Measurements from ENCODE around the gene TBL1X. TPM values are rescaled to one million over a fixed set of nuclear protein-coding genes. Genes with fewer than 3 reads are reported as not detected.
"Not testable (repeated sequence)": the region's sequence is repeated elsewhere in the genome, so short reads cannot be mapped to it uniquely, and the experiment has no call there.

Gene TBL1X
- 30.0 and 32.3 TPM in 2 replicates for total RNA-seq

DNA sequence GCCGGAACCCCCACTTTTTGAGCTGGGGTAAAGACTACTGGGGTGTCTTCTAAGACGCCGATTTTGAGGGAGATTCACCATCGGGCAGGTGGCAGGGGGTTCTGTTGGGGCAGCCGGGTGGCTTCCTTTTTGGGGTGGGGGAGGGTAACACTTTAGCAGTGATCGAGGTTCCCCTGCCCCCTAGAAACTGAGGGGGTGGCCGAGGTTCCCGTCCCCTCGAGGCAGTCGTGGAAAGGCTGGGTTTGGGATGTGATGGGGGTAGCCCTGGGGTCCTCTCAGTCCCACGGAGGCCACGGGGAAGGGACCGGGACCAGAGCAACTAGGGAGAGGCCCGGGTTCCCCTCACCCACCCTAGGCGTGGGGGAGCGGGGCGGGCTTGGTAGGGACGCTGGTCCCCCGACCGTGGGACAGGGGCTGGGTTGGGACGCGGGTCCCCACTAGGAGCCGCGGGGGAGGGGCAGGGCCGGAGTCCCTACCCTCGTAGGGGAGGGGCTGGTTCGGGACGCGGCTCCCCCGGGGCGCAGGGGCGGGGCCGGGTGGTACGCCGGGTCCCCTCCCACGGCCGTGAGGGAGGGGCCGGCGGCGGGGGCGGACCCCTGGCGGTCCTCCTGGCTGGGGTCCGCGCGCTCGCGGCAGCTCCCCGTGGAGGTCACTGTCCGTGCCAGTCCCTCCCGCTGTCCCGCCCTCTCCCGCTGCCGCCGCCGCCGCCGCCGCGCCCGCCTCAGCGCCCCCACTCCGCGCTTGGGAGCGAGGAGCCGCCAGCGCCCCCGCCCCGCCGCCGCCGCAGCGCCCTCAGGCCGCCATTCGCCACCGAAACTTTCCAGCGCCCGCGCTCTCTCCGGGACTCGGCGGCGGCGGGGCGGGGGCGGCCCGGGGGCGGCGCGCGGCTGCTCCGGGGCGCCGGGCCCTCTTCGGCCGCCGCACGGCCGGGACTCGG is at the start of gene TBL1X:
TSS of gene TBL1X (plus strand) at position 624 of the 937 bp plus-strand sequence. CDS start 188,529 bp downstream, outside the sequence.
- intact Hi-C loops (cut with micrococcal nuclease), result loop anchor here (1.0 to 5.0 kb wide), 5 partner anchors 8 to 647 kb away; no protein-coding TSS in a partner anchor

DNA sequence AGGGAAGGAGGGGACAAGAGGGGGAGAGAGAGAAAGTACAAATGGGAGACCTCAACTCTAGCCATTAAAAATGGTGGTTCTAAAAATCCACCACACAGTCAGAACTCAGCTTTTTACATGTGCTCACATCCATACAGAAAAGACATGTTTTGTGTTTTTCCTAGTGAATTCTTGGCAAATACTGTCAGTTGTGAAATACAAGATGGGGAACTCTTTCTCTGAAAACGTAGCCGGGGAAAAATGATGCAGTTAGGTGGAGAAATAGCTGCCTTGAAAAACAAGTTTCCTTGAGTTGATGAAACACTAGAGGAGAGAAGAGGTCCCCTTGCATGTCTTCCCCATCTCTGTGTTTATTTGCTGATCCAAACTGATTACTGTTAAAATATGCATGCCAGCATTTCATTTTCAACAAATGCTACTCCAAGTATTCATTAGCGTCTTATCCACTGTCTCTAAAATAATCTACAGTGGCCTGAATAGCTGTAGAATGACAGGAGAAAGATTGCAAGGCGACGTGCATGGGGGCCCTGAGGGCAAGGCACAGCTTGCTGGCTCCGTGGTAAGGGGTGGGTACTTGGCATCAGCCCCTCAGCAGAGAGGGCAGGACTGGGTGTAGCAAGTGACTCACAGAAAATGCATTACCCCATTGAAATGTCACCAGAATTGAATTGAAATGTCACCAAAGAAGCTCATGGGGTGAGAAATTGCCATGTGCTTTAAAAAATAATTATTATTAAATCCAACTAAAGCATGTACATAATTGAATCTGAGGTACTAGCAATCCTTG is 48.1 kb upstream of the TBL1X start:
- intact Hi-C loops (cut with micrococcal nuclease), result no loop called here

DNA sequence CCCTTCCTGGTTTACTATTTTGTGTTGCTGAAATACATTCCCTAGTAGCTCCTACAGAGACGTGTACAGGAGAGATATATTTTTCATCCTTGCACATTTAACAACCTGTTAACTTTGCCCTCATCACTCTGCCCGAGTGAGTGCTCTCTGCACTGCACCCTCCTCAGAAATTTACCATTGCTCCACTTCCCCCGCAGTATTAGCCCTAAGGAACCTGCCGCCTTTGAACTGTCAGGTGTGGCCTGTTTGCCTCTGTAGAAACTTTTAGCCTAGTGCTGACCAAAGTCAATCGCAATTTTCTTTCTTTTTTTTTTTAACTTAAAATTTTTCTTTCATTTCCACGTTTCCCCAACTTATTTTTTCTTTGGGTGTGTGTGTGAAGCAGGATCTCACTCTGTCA is 46.6 kb upstream of the TBL1X start:
- intact Hi-C loops (cut with micrococcal nuclease), result no loop called here

DNA sequence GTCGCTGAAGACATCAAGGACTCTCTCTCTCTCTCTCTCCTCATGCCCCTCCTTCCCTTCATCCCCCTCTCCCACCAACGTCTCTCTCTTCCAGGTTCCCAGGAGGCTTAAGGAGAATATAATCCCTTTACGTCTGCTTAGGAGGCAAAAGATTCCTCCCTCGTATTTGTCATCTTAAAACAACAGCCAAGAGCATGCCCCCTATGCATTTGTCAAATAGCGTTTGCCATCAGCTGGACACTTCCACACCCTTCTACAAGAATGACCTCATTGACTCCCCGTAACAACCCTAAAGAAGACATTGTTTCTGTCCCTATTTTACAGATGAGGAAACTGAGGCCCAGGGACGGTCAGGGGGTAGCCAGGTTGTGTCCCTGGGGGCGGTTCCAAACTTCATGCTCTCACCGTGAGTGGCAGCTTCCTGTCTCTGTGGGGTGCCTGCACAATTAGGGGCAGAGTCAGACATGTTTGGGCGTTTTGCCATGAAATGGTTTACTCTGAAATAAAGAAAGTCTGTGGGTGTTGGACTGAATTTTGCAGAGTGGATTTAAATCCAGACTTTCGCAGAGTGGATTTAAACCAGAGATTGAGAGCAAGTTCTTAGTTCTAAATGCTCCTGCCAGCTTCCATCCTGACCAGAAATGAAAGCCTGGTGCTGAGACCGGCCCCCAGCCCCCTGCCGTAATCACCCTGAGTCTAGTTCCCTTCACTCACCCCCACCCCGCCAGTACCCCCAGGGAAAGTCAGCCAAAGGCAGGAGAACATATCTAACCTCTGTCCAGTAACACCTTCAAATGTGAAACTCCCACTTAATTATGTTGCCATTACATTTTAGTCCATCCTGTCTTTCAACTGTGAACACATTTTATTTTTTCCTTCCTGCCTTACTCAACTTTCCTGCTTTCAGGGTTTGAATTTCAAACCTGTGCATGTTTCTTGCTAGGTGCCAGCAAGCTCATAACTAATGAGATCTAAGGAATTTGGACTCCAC is 44.3 kb upstream of the TBL1X start:
- intact Hi-C loops (cut with micrococcal nuclease), result no loop called here

DNA sequence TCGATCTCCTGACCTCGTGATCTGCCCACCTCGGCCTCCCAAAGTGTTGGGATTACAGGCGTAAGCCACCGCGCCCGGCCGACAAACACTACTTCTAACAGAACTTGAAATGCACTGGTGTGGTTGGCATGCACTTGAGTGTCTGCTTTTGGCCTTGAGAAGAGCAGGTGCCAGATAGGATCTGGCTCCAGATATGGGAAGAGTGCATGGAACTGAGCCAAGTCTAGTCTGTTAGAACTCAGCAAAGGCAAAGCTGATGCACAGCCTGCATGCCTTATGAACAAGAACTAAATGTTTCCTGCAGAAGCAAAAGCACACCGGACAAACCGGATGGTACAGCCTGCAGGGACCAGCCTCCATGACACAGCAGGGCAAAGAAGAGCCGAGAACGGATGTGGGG is 35.1 kb upstream of the TBL1X start:
- intact Hi-C loops (cut with micrococcal nuclease), result no loop called here

DNA sequence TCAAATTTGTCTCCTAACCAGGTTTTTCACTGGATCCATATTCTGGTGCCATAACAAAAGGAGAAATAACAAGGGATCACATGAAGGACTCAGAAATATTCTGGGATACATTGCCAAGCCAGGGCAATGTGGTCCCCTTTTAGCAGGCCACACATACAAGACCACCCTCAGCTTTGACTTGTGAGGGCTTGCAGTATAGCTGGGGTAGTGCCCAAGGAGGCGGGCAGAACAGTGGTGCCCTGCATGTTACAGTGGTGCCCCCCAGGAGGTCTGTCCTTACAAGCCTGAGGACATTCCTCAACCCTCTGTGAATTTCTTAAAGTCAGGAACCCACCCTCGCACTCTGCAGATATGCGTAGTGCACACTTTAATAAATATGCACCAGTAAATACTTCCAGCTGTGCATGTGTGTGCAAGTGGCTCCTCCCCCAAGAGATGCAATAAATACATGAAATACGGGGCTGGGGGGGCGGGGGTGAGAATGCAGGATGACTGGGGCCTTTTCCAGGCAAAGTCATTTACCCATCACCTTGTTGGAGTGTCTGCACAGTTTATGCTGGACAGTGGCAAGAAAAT is 34.4 kb upstream of the TBL1X start:
- intact Hi-C loops (cut with micrococcal nuclease), result no loop called here

DNA sequence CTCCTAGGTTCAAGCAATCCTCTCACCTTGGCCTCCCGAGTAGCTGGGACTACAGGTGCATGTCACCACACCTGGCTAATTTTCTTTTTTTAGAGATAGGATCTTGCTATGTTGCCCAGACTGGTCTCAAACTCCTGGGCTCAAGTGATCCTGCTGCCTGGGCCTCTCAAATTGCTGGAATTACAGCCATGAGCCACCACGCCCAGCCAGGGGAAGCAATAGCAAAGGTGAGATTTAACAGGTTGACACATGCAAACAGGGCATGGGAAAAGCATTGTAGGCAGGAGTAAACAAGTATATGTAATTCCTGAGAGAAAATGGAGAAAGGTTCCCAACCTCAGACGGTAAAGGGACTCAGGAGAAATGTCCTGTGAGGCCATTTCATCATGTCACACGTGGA is 33.6 kb upstream of the TBL1X start:
- intact Hi-C loops (cut with micrococcal nuclease), result no loop called here

DNA sequence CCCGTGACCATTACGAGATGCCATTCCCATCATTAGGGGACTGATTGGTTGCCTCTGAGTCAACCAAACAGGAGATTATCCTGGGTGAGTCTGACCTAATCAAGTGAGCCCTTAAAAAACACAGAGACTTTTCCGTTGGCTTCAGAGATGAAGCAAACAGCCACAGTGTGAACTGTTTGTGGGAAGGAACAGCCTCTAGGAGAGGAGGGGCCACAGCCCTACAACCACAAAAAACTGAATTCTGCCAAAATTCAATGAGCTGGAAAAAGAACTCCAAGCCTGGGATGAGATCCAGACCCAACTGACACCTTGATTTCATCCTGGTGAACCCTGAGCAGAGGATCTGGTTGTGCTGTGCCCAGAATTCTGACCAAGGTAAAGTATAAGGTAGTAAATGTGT is 31.3 kb upstream of the TBL1X start:
- intact Hi-C loops (cut with micrococcal nuclease), result no loop called here

DNA sequence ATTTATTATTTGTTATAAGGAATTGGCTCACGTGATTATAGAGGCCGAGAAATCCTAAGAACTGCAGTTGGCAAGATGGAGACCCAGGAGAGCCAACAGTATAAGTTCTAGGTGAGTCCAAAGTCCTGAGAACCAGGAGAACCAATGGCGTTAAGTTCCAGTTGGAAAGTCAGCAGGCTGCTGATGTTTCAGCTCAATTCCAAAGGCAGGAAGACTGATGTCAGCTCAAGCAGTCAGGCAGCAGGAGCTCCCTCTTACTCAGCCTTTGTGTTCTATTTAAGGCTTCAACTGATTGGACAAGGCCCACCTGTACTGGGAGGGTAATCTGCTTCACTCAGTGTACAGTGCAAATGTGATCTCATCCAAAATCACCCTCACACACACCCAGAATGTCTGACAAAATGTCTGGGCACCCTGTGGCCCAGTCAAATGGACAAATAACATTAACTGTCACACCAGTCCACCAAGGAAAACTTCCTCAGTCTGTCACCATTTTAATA is 30.8 kb upstream of the TBL1X start:
- intact Hi-C loops (cut with micrococcal nuclease), result no loop called here

DNA sequence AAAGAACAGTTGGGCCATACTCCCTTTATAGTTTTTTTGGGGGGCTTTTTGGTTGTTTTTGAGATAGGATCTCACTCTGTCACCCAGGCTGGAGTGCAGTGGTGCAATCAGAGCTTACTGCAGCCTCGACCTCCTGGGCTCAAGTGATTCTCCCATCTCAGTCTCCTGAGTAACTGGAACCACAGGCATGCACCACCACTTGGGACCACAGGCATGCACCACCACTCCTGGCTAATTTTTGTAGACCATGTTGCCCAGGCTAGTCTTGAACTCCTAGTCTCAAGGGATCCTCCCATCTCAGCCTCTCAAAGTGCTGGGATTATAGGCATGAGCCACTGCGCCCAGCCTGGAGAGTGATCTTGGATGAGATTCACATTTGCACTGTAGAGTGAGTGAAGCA is 29.8 kb upstream of the TBL1X start:
- intact Hi-C loops (cut with micrococcal nuclease), result not testable (repeated sequence)

DNA sequence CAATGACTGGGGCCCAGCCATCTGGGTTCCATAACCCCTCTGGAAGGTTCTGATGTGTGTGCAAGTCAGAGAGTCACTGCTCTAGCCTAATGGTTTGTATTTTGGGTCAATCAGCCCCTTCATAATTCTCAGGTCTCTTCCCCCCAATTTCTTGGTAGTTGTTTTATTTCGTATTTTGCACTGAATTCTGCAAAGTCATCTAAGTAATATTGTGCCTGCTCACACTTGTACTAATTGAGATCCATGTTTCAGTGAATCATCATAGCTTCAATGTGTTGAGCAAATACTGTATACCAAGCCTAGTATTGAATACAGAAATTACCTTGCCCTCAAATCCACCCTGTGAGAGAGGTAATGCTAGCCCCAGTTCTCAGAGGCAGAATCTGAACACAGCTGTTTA is 28.0 kb upstream of the TBL1X start:
- intact Hi-C loops (cut with micrococcal nuclease), result no loop called here

DNA sequence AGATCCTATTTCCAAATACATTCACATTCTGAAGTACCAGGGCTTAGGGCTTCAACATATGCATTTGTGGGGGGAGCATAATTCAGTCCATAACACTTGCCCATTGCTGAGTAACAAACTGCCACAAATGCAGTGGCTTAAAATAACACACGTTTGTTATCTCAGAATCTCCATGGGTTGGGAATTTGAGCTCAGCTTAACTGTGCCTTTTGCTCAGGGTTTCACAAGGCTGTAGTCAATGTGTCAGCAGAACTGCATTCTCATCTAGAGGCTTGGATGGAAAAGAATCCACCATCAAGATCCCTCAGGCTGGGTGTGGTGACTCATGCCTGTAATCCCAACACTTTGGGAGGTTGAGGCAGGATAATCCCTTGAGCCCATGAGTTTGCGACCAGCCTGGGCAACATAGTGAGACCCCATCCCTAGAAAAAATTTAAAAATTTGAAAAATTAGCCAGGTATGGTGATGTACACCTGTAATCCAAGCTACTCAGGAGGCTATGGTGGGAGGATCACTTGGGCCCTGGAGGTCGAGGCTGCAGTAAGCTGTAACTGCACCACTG is 25.8 kb upstream of the TBL1X start:
- intact Hi-C loops (cut with micrococcal nuclease), result no loop called here

DNA sequence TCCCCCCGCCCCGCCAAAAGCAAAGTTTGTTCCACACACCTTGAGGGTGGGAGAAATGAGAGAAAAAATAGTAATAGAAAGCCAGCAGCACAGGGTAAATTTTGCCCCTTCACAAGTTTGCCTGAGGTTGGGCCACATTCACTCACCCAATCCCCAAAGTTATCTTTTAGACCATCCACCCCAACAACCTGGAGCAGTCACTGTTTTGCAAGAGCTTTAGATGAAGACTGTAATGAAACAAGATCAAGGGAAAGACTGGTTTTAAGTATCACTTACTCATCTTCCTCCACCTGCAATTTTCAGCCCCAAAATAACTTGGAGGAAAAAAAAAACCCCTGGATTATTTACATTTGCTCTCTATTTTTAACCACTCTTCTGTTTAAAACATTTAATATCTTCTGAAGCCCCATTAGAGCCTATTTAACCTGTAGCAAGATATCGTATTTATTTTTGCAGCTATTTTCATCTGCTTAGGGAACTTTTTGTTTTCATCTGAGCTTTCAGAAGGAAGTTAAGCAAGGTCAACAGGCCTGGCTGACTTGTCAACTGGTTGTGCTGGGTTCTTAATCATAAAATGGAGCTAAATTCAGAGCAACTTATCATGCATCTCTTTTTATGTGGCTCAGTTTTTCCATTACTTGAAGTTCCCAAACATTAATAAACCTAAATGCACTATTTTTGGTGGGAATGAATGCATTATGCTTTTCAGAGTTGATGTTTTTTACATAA is 24.6 kb upstream of the TBL1X start:
- intact Hi-C loops (cut with micrococcal nuclease), result no loop called here

DNA sequence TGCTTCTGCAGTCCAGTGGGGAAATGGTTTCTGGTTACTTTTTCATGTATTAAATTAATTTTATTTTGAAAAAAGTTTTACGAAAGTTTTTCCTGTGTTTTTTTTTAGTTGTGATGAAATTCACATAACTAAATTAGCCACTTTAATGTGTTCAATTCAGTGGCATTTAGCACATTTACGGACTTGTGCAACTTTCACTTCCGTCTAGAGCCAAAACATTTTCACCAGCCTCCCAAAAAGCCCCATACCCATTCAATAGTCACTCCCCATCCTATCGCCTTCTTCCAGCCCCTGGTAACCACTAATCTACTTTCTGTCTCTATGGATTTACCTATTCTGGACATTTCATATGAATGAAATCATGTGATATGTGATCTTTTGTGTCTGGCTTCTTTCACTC is 22.8 kb upstream of the TBL1X start:
- intact Hi-C loops (cut with micrococcal nuclease), result no loop called here

DNA sequence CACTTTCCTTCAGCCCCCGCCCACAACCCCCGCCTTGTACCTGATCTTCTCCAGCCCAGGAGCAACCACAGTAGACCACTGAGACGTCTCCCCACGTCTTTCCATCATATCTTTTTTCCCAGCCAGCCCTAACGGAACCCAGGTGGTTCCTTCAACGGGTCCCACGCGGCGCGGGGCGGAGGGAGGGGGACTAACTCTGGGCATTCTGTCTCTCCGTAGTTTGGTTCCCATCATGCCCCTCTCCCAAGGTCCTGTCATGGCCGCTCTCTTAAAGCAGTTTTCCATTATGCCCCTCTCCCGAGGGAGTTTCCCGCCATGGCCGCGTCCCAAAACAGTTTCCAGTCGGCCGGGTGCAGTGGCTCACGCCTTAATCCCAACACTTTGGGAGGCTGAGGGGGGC is 21.5 kb upstream of the TBL1X start:
- intact Hi-C loops (cut with micrococcal nuclease), result no loop called here

DNA sequence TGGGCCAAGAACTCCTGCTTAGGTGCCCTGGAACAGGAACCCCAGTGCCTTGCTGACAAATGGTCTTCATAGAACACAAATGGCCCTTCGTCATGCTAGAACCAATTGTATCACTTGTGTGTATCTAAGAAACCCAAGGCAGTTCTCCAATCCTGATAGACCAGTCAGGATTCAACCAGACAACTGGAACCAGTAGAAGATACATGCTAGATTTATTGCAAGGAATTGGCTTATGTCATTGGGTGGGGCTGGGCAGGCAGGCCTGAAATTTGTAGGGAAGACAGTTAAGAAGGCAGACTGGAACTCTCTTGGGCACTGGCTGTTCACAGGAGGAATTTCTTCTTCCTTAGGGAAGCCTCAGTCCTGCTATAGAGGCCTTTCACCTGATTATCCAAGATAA is 17.0 kb upstream of the TBL1X start:
- intact Hi-C loops (cut with micrococcal nuclease), result no loop called here

DNA sequence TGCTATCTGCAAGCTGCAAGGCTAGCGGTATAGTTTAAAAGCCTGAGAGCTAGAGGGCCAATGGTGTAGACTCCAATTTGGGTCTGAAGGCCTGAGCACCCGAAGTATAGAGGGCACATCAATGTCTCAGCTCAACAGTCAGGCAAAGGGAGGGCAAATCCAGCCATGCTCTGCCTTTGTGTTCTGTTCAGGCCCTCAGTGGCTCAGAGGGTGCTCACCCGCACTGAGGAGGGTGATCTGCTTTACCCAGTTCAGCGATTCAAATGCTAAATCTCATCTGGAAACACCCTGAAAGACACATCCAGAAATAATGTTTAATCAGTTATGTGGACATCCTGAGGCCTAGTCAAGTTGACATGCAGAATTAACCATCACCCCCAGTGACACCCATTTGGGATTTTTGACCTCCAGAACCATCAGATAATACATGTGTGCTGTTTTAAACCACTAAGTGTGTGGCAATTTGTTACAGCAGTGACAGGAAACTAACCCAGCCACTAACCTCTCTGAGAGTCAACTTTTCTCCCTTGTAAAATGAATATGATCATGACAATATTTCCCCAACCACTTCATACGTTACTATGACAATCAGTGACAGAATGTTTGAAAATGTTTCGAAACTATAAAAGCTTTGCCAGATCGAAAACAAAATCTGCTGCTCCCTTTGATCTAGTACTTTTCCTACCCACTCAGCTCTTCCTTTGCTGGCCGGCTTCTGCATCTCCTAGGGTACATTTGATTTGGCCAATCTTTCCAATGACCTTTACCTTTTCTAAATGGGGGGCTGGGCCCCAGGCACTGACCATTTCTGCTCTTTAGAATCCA is 8.4 kb upstream of the TBL1X start:
- intact Hi-C loops (cut with micrococcal nuclease), result loop anchor here (1.0 to 5.0 kb wide), 4 partner anchors 8 to 485 kb away; no protein-coding TSS in a partner anchor

DNA sequence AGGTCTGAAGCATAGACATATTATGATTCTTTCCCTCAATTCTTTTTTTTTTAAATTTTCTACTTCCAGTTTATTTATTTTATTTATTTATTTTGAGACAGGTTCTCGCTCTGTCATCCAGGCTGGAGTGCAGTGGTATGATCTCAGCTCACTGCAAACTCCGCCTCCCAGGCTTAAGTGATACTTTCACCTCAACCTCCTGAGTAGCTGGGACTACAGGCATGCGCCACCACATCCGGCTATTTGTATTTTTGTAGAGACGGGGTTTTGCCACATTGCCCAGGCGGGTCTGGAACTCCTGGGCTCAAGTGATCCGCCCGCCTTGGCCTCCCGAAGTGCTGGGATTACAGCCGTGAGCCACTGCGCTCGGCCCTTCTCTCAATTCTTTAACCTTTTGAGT is 6.8 kb upstream of the TBL1X start:
- intact Hi-C loops (cut with micrococcal nuclease), result loop anchor here (5.0 kb wide), 1 partner anchor 291 kb away; no protein-coding TSS in a partner anchor

Measured in T-helper 2 cell treated with Interferon-gamma antibody and Interleukin-4, amounts not matched to agents 100 ng/mL and 5 ng/mL, for 36 hours (primary cell).